Psoas muscle (tissue), 8 donors: ENCODE data around the gene ZNF473. TPM values are rescaled to one million over a fixed set of nuclear protein-coding genes. Genes with fewer than 3 reads are reported as not detected.

ENCODE experiments used
- ATAC-seq, 4 donors: fragments of 200-7000 bp; cut with Tn5 transposase; one replicate each; pipeline ENCODE4 v1.9.1; 2020; ENCODE audit warnings: moderate library complexity in 3 of 4, mild to moderate bottlenecking in 2 of 4
- DNase-seq, 2 donors: peaks; one replicate each; pipeline ENCODE4 v3.0.0-alpha.2; 2020
- H3K27ac ChIP-seq: fragments of 200-600 bp; one replicate; pipeline ENCODE4 v1.8.0; 2022
- H3K27me3 ChIP-seq, 3 donors: fragments of 200-600 bp in 1 of 3; one replicate each; pipeline versions ENCODE4 v1.6.1 to v1.8.0; 2013 to 2022; ENCODE audit warnings: low read length in 2 of 3, mild to moderate bottlenecking in 2 of 3, moderate library complexity in 1 of 3; ENCODE audit not compliant: insufficient read depth in 3 of 3
- H3K36me3 ChIP-seq, 2 donors: fragments of 200-600 bp in 1 of 2; one replicate each; pipeline versions ENCODE4 v1.6.1 to v1.8.0; 2013 to 2022; ENCODE audit warnings: low read depth in 1 of 2, mild to moderate bottlenecking in 1 of 2, moderate library complexity in 1 of 2; ENCODE audit not compliant: insufficient read depth in 1 of 2
- H3K4me1 ChIP-seq: fragments of 200-600 bp; one replicate; pipeline ENCODE4 v1.8.0; 2022
- H3K4me3 ChIP-seq: fragments of 200-600 bp; one replicate; pipeline ENCODE4 v1.8.0; 2022; ENCODE audit warnings: mild to moderate bottlenecking
- H3K9me3 ChIP-seq: fragments of 200-600 bp; one replicate; pipeline ENCODE4 v1.8.0; 2022
- WGBS, 3 donors: extraction: QIAGEN DNeasy Blood & Tissue Kit; methylation state at CpG; one replicate each; pipeline versions ENCODE4 v1.1.6 to v1.1.7; 2013; 5-methylcytosine and 5-hydroxymethylcytosine counted together
- intact Hi-C, 2 donors: fragments of 100-400 bp; cut with DNase I; formaldehyde crosslinking; loops; one replicate each; pipeline versions ENCODE4 v1.11.0 to v1.14.2; 2022
- polyA plus RNA-seq, 3 donors: library from polyadenylated mRNA; stranded (reverse); fragments of 200-250 nt; gene quantifications; one replicate each; pipeline ENCODE4 v1.2.3, GENCODE V29; 2013
- total RNA-seq, 4 donors: library from RNA; stranded (reverse); fragmentation: NEBNext Ultra II Directional in 2 of 4; extraction: Animal tissue kit (Norgen Biotek cat#: 25700) in 2 of 4; gene quantifications; one replicate each; pipeline versions ENCODE4 v1.2.1 to v1.2.4, GENCODE V29; 2021 to 2023
- TF ChIP-seq, protein P1 (sequence below): fragments of 200-600 bp; IDR thresholded peaks from one replicate; pipeline ENCODE4 v1.8.0; 2022; ENCODE audit warnings: antibody characterized with exemption
- donor health status: healthy with polysubstance abuse.
- donor health status: DM: no; HTN: no; CAD: no; lungs with moderate emphysema.
- donor health status: Bipolar disorder and iron deficiency.
- donor health status: healthy.
- donor health status: DM: yes; HTN: yes; CAD: no.
- donor health status: DM: no; HTN: no; CAD: no.
- donor health status: DM: no; HTN: no; CAD: no.
- donor health status: DM: yes; HTN: yes; CAD: no.

The ZNF473 gene
- total and polyA plus RNA-seq, 7 donors = 3.9 to 8.9 (median 5.7) TPM

DNA sequence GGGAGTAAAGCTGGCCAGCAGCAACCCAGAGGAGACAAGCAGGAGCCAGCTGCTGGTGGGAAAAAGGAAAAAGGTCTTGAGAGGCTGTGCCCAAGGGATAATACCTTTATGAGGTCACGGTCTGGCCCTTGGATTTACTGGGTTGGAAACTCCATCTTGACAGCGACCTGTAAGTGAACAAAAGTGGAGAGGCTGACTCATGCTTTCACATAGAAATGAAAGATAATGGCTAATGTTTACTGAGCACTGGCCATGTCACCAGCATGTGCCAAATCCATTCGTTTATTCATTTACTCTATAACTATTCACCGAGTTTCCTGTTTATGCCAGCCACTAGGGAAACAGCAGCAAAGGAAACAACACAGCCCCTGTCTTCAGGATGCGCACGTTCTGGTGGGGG lies 5.3 kb upstream of the ZNF473 start:
- Histone ChIP-seq H3K27me3 (no peaks in the 10 kb centered on the region), H3K36me3 (peaks cover 12 to 53% of the 10 kb centered on the region in 2 donors), H3K9me3 (no peaks in the 10 kb centered on the region), H3K27ac (no peak overlapping the region), H3K4me3 (no peak overlapping the region), H3K4me1 (peaks cover 13% of the 10 kb centered on the region)
- TF ChIP-seq, protein P1, sequence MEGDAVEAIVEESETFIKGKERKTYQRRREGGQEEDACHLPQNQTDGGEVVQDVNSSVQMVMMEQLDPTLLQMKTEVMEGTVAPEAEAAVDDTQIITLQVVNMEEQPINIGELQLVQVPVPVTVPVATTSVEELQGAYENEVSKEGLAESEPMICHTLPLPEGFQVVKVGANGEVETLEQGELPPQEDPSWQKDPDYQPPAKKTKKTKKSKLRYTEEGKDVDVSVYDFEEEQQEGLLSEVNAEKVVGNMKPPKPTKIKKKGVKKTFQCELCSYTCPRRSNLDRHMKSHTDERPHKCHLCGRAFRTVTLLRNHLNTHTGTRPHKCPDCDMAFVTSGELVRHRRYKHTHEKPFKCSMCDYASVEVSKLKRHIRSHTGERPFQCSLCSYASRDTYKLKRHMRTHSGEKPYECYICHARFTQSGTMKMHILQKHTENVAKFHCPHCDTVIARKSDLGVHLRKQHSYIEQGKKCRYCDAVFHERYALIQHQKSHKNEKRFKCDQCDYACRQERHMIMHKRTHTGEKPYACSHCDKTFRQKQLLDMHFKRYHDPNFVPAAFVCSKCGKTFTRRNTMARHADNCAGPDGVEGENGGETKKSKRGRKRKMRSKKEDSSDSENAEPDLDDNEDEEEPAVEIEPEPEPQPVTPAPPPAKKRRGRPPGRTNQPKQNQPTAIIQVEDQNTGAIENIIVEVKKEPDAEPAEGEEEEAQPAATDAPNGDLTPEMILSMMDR = no peak
- intact Hi-C loops = no loop called here
- WGBS, 3 donors = 77 to 85% (median 81%) methylated on average over 6 of the region's 6 CpGs
- DNase-seq = no peak
- ATAC-seq = no peak

DNA sequence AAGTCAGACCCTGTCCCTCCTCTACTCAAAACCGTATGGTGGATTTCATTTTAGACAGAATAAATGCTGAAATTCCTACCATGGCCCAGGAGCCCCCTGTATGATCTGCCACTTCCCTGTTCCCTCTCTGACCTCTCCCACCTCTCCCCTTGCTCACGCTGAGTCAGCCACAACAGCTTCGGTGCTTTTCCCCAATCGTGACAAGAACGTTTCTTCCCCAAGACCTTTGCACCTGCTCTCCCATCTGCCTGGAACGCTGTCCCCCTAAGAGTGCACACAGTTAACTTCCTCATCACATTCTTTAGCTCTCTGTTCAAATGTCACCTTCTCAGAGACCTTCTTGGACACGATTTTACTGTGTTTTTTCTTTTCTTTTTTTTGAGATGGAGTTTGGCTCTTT lies 3.0 kb upstream of the ZNF473 start:
- H3K27ac ChIP-seq = no peak overlapping the region
- intact Hi-C loops = no loop called here
- TF ChIP-seq, protein P1 = no peak
- peaks cover 8 to 30% of the 10 kb centered on the region in 2 donors for H3K36me3 ChIP-seq
- no peaks in the 10 kb centered on the region for H3K9me3 ChIP-seq
- H3K4me3 ChIP-seq = no peak overlapping the region
- WGBS, 3 donors = 68 to 78% (median 75%) methylated on average over 7 of the region's 7 CpGs
- DNase-seq (no peak), ATAC-seq (no peak)
- H3K4me1 ChIP-seq = peaks cover 21% of the 10 kb centered on the region
- no peaks in the 10 kb centered on the region for H3K27me3 ChIP-seq

DNA sequence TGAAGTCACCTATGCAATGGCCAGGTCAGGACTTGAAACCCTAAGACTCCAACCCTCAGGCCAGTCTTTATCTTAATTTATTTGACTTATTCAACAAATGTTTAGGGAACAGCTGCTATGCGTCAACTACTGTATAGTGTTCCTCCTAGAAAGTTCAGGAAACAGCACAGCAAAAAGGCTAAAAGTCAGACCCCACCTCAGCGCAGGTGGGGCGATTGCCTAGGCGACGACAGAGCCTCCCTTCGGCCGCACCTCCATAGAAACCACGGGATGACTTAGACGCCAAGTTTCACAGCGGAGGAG lies 1.1 kb upstream of the ZNF473 start:
- H3K4me1 ChIP-seq = peaks cover 21% of the 10 kb centered on the region
- H3K27ac ChIP-seq = peak overlapping the region; percentile 96
- no peak for DNase-seq
- H3K4me3 ChIP-seq = peak overlapping the region; percentile 99
- no peaks in the 10 kb centered on the region for H3K9me3 ChIP-seq
- ATAC-seq = peak in 2 of 4 donors; percentile 12 to 17
- H3K27me3 ChIP-seq = no peaks in the 10 kb centered on the region
- peaks cover 8 to 21% of the 10 kb centered on the region in 2 donors for H3K36me3 ChIP-seq
- intact Hi-C loops = no loop called here
- WGBS, 3 donors = 0 to 1% (median 1%) methylated on average over 10 of the region's 10 CpGs
- TF ChIP-seq, protein P1 = no peak

DNA sequence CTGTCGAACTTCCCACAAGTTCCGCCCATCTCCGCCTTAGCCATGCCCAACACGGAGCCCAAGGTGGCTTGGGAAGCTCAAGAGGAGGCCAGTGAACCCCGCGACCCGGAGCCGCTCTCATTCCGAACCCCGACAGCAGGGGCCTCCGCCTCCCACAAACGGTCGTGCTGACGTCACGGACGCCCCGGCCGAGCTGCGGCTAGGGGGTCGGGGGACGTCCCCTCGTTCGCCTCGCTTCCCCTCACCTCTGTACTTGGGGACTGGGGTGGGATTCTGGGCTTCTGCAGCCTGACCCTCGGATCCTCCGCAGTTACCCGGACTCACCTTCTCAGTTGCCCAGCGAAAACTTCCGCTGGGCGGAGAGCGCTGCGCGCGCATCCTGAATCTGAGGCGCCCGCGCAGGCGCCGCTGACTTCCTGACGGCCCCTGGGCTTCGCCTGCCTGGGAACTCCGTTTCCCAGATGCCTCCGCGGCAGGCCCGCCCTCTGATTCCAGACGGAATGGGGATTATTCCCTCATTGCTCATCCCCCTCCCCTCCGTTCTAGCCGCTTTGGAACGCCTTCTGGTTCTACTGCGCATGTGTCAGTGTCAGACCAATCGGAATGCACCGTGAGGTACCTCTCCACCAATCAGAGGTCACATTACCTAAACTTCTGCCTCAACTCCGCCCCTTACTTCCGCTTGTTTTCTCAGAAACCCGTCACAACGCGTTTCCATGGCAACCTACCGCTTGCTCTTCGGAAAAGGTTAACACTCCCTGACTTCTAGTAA lies 597 bp upstream of the ZNF473 start, which contains the start of gene VRK3:
TSS of gene VRK3 (minus strand) at position 351 of the 772 bp plus-strand sequence. CDS start 9,210 bp downstream, outside the sequence.
- peak; percentile 98 to 99 for DNase-seq
- Histone ChIP-seq H3K4me3 (peak within 1 kb of the TSS; percentile 99), H3K36me3 (peaks cover 7 to 16% of the 10 kb centered on the region in 2 donors), H3K27me3 (no peaks in the 10 kb centered on the region), H3K4me1 (peaks cover 21% of the 10 kb centered on the region), H3K9me3 (no peaks in the 10 kb centered on the region), H3K27ac (peak within 1 kb of the TSS; percentile 96)
- intact Hi-C loops = no loop called here
- TF ChIP-seq, protein P1 = no peak
- 0% methylated on average over 56 to 59 of the region's 59 CpGs for WGBS, 3 donors
- ATAC-seq = peak; percentile 96 to 98 (median 98)

DNA sequence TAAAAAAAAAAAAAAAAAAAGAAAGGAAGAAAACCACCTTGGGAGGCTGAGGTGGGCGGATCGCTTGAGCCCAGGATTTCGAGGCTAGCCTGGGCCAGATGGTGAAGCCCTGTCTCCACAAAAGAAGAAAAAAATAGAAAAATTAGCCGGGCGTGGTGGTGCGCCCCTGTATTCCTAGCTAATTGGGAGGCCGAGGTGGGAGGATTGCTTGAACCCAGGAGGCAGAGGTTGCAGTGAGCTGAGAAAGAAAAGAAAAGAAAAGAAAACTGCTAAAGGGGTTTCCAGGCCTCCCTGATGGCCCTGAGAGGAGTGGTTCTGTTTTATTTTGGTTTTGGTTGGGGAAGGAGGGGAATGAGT lies 723 bp downstream of the ZNF473 start:
- Histone ChIP-seq H3K4me3 (peak overlapping the region; percentile 99), H3K4me1 (peaks cover 21% of the 10 kb centered on the region), H3K27me3 (no peaks in the 10 kb centered on the region), H3K27ac (no peak overlapping the region), H3K36me3 (peaks cover 8 to 23% of the 10 kb centered on the region in 2 donors), H3K9me3 (no peaks in the 10 kb centered on the region)
- 81 to 89% (median 86%) methylated on average over 7 of the region's 7 CpGs for whole genome bisulfite sequencing, 3 donors
- DNase-seq (no peak), ATAC-seq (no peak)
- intact Hi-C loops = no loop called here
- TF ChIP-seq, protein P1 = no peak
